CD14-positive monocyte (primary cell): Measurements from ENCODE around the gene ERBB4. TPM values are rescaled to one million over a fixed set of nuclear protein-coding genes. Genes with fewer than 3 reads are reported as not detected.

Source experiments
- DNase-seq, 3 donors: peaks; one replicate each; pipeline ENCODE4 v3.0.0-alpha.2; 2011 to 2022
- H2AFZ ChIP-seq: 2 replicates; pipeline ENCODE4 v1.6.0; 2012; ENCODE audit warnings: mild to moderate bottlenecking, low read depth, low read length, inconsistent platforms; ENCODE audit not compliant: insufficient read depth, poor library complexity, severe bottlenecking
- H3K27ac ChIP-seq, 2 donors: 1 replicate in 1 of 2; 2 replicates in 1 of 2; pipeline ENCODE4 v1.5.1; 2012 to 2013; ENCODE audit warnings: low read length in 2 of 2, control low read depth in 1 of 2, inconsistent platforms in 1 of 2, low read depth in 1 of 2, mild to moderate bottlenecking in 1 of 2
- H3K27me3 ChIP-seq, 2 donors: one replicate each; pipeline versions ENCODE4 v1.6.0 to v1.6.1; 2011 to 2013; ENCODE audit warnings: low read length in 2 of 2; ENCODE audit not compliant: control insufficient read depth in 2 of 2, insufficient read depth in 2 of 2
- H3K36me3 ChIP-seq, 2 donors: replicated peaks in 1 of 2; 1 replicate in 1 of 2; 2 replicates in 1 of 2; pipeline versions ENCODE4 v1.5.1 to v1.6.1; 2012 to 2013; ENCODE audit warnings: low read length in 2 of 2, control low read depth in 1 of 2, inconsistent platforms in 1 of 2, mild to moderate bottlenecking in 1 of 2; ENCODE audit not compliant: insufficient read depth in 2 of 2, control insufficient read depth in 1 of 2
- H3K4me1 ChIP-seq, 2 donors: 1 replicate in 1 of 2; 2 replicates in 1 of 2; pipeline versions ENCODE4 v1.5.1 to v1.6.1; 2012 to 2013; ENCODE audit warnings: low read length in 2 of 2, control low read depth in 1 of 2, inconsistent platforms in 1 of 2, mild to moderate bottlenecking in 1 of 2, moderate library complexity in 1 of 2; ENCODE audit not compliant: insufficient read depth in 2 of 2, control insufficient read depth in 1 of 2
- H3K4me2 ChIP-seq: replicated peaks from 2 replicates; pipeline ENCODE3; 2012; ENCODE audit warnings: low read length, moderate library complexity, mild to moderate bottlenecking; ENCODE audit not compliant: poor library complexity, severe bottlenecking; ENCODE audit errors: extremely low read depth
- H3K4me3 ChIP-seq, 3 experiments: fragments of 200-600 bp in 1 of 3; sonication (generic) in 1 of 3; replicated peaks in 1 of 3; 1 replicate in 2 of 3; 2 replicates in 1 of 3; pipeline ENCODE4 v1.5.1; 2011 to 2013; ENCODE audit warnings: low read length in 3 of 3, mild to moderate bottlenecking in 3 of 3, control low read depth in 2 of 3, low read depth in 2 of 3, inconsistent platforms in 1 of 3, moderate library complexity in 1 of 3
- H3K79me2 ChIP-seq: 2 replicates; pipeline ENCODE4 v1.6.0; 2012; ENCODE audit warnings: mild to moderate bottlenecking, control low read depth, inconsistent platforms, low read length, moderate library complexity; ENCODE audit not compliant: insufficient read depth
- H3K9ac ChIP-seq: 2 replicates; pipeline ENCODE4 v1.6.0; 2017; ENCODE audit warnings: low read length, mild to moderate bottlenecking; ENCODE audit not compliant: insufficient read depth, poor library complexity, severe bottlenecking
- H3K9me3 ChIP-seq, 2 donors: replicated peaks in 1 of 2; 1 replicate in 1 of 2; 2 replicates in 1 of 2; pipeline versions ENCODE4 v1.5.1 to v1.6.1; 2012 to 2013; ENCODE audit warnings: low read length in 2 of 2, control low read depth in 1 of 2; ENCODE audit not compliant: control insufficient read depth in 1 of 2, insufficient read depth in 1 of 2
- H4K20me1 ChIP-seq: 2 replicates; pipeline ENCODE4 v1.6.0; 2012; ENCODE audit warnings: mild to moderate bottlenecking, low read length, control low read depth, moderate library complexity; ENCODE audit not compliant: insufficient read depth
- H3K27ac Mint-ChIP-seq, 7 donors: one replicate each; pipeline ENCODE4 v1.8.0; 2020; ENCODE audit warnings: mild to moderate bottlenecking in 7 of 7, mixed read lengths in 7 of 7, moderate library complexity in 6 of 7, inconsistent platforms in 2 of 7
- H3K27me3 Mint-ChIP-seq, 3 donors: one replicate each; pipeline ENCODE4 v1.8.0; 2021 to 2022; ENCODE audit warnings: low read depth in 3 of 3, mild to moderate bottlenecking in 3 of 3, mixed read lengths in 3 of 3, moderate library complexity in 3 of 3, inconsistent platforms in 1 of 3
- H3K36me3 Mint-ChIP-seq, 2 donors: one replicate each; pipeline ENCODE4 v1.8.0; 2020; ENCODE audit warnings: mixed read lengths in 2 of 2, inconsistent platforms in 1 of 2, mild to moderate bottlenecking in 1 of 2
- H3K4me1 Mint-ChIP-seq: one replicate; pipeline ENCODE4 v1.8.0; 2020; ENCODE audit warnings: mild to moderate bottlenecking, mixed read lengths
- H3K4me3 Mint-ChIP-seq, 2 donors: one replicate each; pipeline ENCODE4 v1.8.0; 2020; ENCODE audit warnings: mild to moderate bottlenecking in 2 of 2, mixed read lengths in 2 of 2, moderate library complexity in 1 of 2
- H3K9me3 Mint-ChIP-seq, 7 donors: one replicate each; pipeline ENCODE4 v1.8.0; 2020 to 2022; ENCODE audit warnings: mixed read lengths in 7 of 7, mild to moderate bottlenecking in 6 of 7, moderate library complexity in 6 of 7, inconsistent platforms in 2 of 7
- CTCF ChIP-seq: fragments of 200-600 bp; IDR thresholded peaks from one replicate; pipeline ENCODE4 v1.8.0; 2022; ENCODE audit warnings: antibody characterized with exemption, mild to moderate bottlenecking
- WGBS: methylation state at CpG from one replicate; pipeline ENCODE4 v1.1.5; 2013; ENCODE audit warnings: missing lambda C conversion rate; ENCODE audit not compliant: insufficient coverage; 5-methylcytosine and 5-hydroxymethylcytosine counted together
- intact Hi-C, 2 donors: fragments of 100-400 bp; cut with micrococcal nuclease; formaldehyde crosslinking; loops; one replicate each; pipeline versions ENCODE4 v1.15.0 to v1.15.1; 2023
- polyA plus RNA-seq, 3 donors: library from polyadenylated mRNA; depleted of rRNA in 1 of 3; unstranded in 2 of 3; stranded (reverse) in 1 of 3; fragments of 300-500 nt in 2 of 3; fragments of >200 nt in 1 of 3; fragmentation: Illumina TruSeq in 2 of 3; gene quantifications; 1 replicate in 2 of 3; 2 replicates in 1 of 3; pipeline ENCODE4 v1.2.3, GENCODE V29; 2012 to 2021

The ERBB4 gene
- polyA plus RNA-seq, 3 donors = not detected

- H3K27me3 Mint-ChIP-seq = peaks cover 0 to 2% (median under 1%) of the 10 kb centered on the region in 3 donors
- H3K9me3 Mint-ChIP-seq = no peaks in the 10 kb centered on the region
- intact Hi-C loops = no loop called here
- Histone ChIP-seq H3K9me3 (no peaks in the 10 kb centered on the region), H3K36me3 (no peaks in the 10 kb centered on the region), H4K20me1 (no peaks in the 10 kb centered on the region), H3K27me3 (no peaks in the 10 kb centered on the region), H2AFZ (no peak overlapping the region), H3K9ac (no peak overlapping the region), H3K79me2 (no peaks in the 10 kb centered on the region), H3K4me2 (no peak overlapping the region), H3K4me1 (no peaks in the 10 kb centered on the region), H3K4me3 (no peak overlapping the region), H3K27ac (no peak overlapping the region)
- WGBS = no CpG with 5 or more reads among the region's 2 CpGs
- H3K36me3 Mint-ChIP-seq = no peaks in the 10 kb centered on the region
- no peak overlapping the region for H3K27ac Mint-ChIP-seq
- DNase-seq = no peak
- H3K4me3 Mint-ChIP-seq = no peak overlapping the region
- TF ChIP-seq CTCF = no peak
- no peaks in the 10 kb centered on the region for H3K4me1 Mint-ChIP-seq
Measured at GRCh38 chr2:211900518-211900917, 638.1 kb downstream of the ERBB4 start.

- no peak for TF ChIP-seq CTCF
- Histone ChIP-seq H3K4me3 (no peak overlapping the region), H3K9ac (no peak overlapping the region), H3K4me1 (no peaks in the 10 kb centered on the region), H3K9me3 (no peaks in the 10 kb centered on the region), H3K79me2 (no peaks in the 10 kb centered on the region), H3K36me3 (no peaks in the 10 kb centered on the region), H2AFZ (no peak overlapping the region), H3K4me2 (no peak overlapping the region), H3K27ac (no peak overlapping the region), H3K27me3 (no peaks in the 10 kb centered on the region), H4K20me1 (no peaks in the 10 kb centered on the region)
- H3K4me1 Mint-ChIP-seq = no peaks in the 10 kb centered on the region
- H3K4me3 Mint-ChIP-seq = no peak overlapping the region
- H3K27ac Mint-ChIP-seq = no peak overlapping the region
- no peaks in the 10 kb centered on the region for H3K36me3 Mint-ChIP-seq
- WGBS = 90% methylated on average over 5 of the region's 5 CpGs
- peaks cover 0 to 2% (median 2%) of the 10 kb centered on the region in 3 donors for H3K27me3 Mint-ChIP-seq
- DNase-seq = no peak
- intact Hi-C loops = no loop called here
- H3K9me3 Mint-ChIP-seq = peaks cover 0 to 3% (median 0%) of the 10 kb centered on the region in 7 donors
Measured at GRCh38 chr2:211900000-211900399, 638.6 kb downstream of the ERBB4 start.
